ENCODE data around the gene TBC1D8.
"Not testable (repeated sequence)": the region's sequence is repeated elsewhere in the genome, so short reads cannot be mapped to it uniquely, and the experiment has no call there.

TBC1D8 gene

GRCh38 chr2:101057051-101057933 is 93.9 kb downstream of the TBC1D8 start:
- no peak for DNase-seq

- no peak for DNase-seq
These were observed 98.1 kb downstream of the TBC1D8 start for GRCh38 chr2:101053117-101053516.

DNA sequence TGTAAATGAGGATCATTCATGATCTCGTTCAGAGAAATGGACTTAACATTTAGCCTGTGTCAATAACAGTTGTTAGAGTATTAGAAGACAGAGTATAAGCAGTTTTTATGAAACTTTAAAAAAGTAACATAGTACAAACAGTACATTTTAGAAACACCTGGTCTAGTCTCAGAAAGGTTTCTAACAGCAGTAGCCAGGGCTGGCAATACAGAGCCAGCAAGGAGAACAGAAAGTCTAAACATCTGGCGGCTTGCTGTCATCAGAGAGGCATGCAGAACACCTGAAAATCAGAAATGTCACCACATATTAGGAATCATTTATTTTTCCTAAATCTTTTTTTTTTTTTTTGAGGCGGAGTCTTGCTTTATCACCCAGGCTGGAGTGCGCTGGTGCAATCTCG is 99.0 kb downstream of the TBC1D8 start:
- DNase-seq: no peak

DNA sequence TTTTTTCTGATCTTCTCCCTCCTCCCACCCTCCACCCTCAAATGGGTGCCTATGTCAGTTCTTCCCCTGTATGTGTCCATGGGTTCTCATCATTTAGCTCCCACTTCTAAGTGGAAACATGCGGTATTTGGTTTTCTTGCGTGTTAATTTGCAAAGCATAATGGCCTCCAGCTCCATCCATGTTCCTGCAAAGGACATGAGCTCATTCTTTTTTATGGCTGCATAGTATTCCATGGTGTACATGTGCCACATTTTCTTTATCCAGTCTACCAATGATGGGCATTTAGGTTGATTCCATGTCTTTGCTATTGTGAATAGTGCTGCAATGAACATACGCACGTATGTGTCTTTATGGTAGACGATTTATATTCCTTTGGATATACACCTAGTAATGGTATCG is 100.3 kb downstream of the TBC1D8 start:
- DNase-seq: not testable (repeated sequence)

GRCh38 chr2:101048756-101049155 is 102.4 kb downstream of the TBC1D8 start:
- no peak for DNase-seq

DNA sequence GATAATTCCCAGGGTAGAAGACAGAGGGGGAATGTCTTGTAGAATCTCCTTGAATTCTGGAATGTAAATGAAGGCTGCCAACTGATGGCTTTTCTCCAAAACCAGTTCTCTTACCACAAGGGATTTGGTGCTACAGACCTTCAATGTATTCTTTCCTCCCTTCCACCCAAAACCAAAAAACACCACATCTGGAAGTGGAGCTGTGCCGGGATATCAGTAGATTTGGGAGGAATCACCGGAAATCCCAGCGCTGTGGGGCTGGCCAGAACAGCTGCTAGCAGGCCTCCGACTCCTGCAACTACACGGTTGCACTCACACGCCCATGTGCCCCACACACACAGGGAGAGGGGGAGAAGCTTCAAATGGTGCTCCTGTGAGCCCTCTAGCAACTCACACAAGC is 103.4 kb downstream of the TBC1D8 start:
- DNase-seq: no peak

- no peak for DNase-seq
These were observed 104.0 kb downstream of the TBC1D8 start for GRCh38 chr2:101047075-101047766.

GRCh38 chr2:101045330-101045729 is 105.9 kb downstream of the TBC1D8 start:
- no peak for DNase-seq

DNA sequence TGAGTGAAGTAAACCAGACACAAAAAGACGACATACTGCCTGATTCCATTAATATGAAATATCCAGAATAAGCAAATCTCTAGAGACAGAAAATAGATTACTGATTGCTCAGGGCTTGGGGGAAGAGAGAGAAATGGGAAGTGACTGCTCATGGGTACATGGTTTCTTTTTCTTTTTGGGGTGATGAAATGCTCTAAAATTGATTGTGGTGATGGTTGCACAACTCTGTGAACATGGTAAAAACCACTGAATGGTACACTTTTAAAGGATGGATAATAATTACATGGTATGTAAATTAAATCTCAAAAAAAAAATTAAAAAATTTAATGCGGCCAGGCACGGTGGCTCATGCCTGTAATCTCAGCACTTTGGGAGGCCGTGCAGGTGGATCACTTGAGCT is 109.8 kb downstream of the TBC1D8 start:
- DNase-seq: no peak

DNA sequence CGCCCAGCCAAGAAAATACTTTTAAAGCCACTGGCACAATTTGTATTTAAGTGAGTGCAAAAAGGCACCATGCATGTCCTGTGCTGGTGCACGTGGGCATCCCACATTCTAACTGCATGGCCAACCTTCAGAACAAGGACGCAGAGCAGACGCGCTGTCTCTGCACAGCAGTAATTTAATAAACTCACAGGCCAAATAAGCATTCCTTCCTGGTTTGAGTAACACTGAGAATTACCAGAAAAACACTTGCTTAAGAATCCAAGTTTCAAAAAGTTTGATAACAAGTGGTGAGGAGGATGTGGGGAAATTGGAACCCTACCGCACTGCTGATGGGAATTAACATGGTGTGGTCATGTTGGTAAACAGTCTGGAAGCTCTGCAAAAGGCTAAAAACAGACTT is 110.4 kb downstream of the TBC1D8 start:
- no peak for DNase-seq

DNA sequence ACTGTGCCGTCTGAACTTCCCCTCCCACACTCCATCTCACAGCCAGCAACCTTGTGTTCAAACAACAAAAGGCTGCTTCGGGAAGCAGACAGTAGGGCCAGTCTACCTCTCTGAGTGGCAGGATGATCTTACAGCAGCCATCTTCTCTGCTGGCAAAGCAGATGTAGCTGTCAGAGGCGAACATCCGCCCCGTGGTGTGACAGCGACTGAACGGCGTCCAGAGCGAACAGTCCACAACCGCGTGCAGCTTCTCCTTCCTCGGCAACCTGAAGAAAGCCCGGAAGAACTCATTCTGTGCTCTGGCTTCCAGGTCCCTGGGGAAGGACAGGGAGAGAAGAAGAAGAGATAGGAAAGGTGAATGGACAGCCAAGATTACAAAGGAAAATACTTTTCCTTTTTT is 111.1 kb downstream of the TBC1D8 start:
- DNase-seq: no peak

- DNase-seq: peak; percentile 38
These were observed 112.5 kb downstream of the TBC1D8 start for GRCh38 chr2:101038455-101039255.

DNA sequence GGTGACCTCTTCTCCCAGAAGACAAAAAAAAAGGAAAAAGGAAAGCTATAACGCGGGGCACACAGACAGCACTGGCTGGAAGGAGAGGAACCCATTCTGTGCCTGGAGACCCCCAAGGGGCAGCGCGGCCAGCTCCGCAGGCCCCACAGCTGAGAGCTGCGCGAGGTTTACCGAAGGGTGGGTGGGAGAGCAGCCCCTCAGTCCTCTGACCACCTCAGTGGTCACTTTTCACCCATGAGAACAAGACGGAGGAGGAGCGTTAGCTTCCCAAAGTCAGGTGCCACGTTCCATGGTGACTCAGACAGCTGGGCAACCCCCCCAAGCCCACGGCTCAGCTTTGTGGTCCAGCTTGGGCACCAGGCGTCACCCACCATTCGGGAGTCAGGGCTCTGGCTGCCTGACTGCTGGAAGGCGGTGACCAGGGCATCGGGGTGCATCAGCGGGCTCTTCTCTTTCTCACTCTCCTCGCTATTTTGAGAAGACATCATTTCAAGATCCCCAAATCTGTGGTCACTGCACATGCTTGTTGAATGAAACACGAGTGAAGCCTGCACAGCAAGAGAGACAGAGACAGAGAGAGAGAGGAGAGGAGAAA is 113.9 kb downstream of the TBC1D8 start:
- no peak for DNase-seq

DNA sequence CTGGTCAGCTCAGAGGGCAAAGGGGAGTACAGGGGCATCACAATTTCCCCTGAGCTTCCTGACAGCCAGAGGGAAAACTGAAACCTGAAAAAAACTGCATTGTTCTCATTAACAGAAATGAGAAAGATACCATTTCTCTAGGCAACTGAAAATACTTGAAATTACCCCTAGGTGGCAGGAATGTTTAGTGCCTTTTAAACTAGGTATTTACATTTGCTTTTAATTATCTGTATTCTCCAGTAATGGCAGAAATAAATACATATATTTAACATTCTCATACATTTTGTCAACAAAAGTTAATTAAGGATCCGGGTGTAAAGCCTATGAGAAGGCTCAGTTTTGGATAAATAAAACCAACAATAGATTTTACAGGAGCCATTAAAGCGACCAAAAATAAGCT is 114.6 kb downstream of the TBC1D8 start:
- DNase-seq: no peak

DNA sequence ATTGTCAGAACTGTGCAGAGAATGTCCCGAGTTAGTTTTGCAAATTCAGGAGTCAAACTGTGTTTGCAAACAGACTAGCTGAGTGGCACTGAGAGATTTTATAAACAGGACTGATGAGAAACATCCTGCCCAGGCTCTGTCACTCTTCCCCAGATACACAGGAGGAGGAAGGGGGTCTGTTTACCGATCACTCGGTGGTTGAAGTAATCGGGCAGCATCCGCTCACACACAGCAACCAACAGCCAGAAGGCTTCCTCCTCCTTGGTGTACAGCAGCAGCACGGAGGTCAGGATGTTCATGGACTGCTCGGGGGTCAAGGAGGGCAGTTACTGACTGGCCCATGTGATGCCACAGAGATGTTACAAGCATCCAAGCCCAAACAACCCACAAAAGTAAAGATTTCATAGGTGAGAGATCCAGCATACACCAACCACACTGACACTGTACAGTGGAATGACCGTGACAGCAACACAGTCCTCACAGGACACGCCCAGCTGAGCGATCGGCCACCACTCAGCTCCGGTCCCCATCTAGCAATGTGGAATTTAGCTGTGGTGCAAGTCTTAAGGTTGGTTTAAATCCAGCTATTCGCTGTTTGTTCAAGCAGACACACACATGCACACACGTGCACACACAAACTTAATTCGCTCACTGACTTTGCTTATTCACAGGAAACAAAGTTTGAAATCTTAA is 119.0 kb downstream of the TBC1D8 start:
- DNase-seq: no peak

DNA sequence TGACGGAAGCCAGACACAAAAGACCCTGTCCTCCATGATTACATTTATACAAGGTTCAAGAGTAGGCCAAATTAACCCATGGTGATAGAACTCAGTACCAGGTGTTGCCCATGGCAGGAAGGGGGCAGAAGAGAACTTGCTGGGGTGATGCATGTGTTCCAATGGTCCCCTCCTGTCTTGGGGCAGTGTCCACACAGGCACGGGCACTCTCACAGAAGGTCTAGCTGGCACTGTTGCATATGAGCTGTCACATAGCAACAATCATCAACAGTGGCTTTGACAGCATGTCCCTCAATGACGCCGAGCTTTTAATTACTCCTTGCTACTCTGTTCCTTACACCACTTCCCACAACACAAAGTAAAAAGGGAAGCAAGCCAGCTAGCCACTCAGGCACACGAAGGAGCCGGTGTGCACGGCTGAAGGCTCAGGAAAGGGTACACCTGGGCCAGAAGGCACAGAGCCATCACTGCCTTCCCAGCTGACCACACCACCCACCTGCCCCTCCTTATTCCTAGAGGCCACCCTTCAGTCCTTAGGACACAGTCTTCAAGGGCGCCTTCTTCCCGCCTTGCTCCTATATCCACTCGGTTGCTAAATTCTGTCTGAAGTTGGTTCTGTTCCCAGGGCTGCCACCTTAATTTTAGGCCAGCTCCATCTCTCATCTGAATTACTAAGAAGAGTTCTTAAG is 120.2 kb downstream of the TBC1D8 start:
- no peak for DNase-seq

DNA sequence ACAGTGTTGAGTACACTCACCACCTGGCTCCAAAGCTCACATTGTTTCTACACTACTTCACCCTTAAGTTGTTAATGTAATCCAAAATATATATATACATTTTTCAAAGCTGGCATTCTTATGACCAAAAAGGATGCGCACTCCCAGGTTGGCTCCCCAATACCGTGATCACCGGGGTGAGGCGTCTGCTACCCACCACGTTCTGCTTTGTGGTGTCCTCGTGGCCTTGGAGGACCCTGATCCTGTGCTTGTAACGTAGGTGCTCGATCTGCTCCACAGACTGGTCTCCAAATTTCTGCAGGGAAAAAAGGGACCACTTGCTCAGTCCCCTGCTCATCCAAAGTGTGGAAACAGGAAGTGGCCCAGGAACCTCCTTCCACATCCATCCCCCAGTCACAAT is 123.3 kb downstream of the TBC1D8 start:
- DNase-seq: no peak

- no peak for DNase-seq
These were observed 124.2 kb downstream of the TBC1D8 start for GRCh38 chr2:101026923-101027469.

DNA sequence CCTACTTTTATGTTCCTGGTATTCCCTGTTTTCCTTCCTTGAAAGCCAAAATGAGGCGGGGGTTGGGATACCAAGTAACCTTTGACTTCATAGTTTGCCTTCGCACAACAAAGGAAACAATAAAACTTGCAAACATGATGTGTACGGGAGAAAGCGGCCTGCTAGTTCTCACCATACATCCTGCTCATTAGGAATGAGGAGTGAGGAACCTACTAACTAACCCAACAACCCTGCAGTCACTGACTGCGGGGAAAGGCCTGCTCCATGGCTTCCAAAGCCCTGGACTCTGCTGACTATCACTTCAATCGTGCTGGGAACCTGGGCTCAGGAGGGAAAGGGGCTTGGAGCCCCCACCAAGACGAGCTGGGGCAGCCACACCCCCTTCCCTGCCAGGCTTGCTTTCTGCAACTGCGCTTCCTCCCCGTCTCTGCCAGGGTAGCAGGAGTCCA is 124.9 kb downstream of the TBC1D8 start:
- no peak for DNase-seq

- no peak for DNase-seq
These were observed 125.6 kb downstream of the TBC1D8 start for GRCh38 chr2:101025561-101025960.

DNA sequence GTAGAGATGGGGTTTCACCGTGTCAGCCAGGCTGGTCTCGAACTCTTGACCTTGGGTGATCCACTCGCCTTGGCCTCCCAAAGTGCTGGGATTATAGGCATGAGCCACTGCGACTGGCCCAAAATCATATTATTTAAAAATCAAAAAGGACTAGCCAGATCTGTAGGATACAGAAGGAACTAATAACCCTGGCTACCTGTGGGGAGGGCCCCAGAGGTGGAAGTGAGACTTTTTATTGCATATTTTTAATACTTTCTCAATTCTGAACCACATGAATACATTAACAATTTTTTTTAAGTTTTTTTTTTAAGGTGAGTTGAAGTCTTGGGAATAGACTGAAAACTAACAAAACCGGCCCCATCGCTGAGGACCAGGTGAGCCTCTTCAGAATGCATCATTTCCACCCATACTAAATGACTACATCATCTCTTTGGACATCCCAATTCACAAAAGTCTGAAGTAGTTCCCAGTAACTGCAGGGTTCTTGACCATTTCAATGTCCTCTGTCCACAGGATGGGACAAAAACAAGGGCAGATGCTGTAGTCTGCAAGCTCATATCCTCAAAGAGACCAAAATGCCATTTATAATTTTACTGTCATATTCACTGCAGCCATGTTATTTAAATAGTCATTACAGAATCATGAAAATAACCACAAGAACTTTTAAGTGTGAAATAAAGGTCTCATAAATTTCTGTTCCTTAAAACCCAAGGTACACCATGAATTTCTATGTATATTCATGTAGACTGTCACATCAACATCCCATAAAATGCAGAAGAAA is 127.7 kb downstream of the TBC1D8 start:
- DNase-seq: no peak

Measured in stimulated activated CD4-positive, alpha-beta T cell treated with anti-CD3 and anti-CD28 coated beads, Interleukin-1b, Interleukin-23, amount 100 ng/mL, for 48 hours (primary cell).